ENCODE data around the gene FDX1.

FDX1 gene

DNA sequence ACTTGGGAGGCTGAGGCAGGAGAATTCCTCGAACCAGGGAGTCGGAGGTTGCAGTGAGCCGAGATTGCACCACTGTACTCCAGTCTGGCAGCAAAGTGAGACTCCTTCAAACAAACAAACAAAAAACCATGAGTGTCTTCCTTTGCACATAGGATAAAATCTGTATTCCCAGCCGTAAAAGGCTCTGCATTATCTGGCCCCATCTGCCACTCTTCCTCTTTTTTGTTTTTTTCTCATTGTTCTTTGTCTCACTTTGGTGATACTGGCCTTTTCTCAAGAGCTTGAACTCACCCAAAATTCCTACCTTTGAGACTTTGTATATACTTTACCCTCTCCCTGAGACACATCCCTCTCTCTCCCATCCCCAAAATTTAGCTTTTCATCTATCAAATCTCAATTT, 17.6 kb downstream of the FDX1 start:
- H3K4me3 ChIP-seq (ENCODE audit: low read depth, low read length): no peak overlapping the region
- H3K36me3 ChIP-seq (replicated peaks): peaks cover 2% of the 10 kb centered on the region
- H3K27ac ChIP-seq: no peak overlapping the region
- H3K27me3 ChIP-seq (replicated peaks): no peaks in the 10 kb centered on the region
- in situ Hi-C loops (cut with HindIII; ENCODE audit: low pct_ligation_motif_present, low sequenced_read_pairs): no loop called here
- TF ChIP-seq CTCF (IDR thresholded peaks at IDR 0.05; ENCODE audit: low read depth, low read length, missing control alignments): no peak
- DNase-seq: no peak

DNA sequence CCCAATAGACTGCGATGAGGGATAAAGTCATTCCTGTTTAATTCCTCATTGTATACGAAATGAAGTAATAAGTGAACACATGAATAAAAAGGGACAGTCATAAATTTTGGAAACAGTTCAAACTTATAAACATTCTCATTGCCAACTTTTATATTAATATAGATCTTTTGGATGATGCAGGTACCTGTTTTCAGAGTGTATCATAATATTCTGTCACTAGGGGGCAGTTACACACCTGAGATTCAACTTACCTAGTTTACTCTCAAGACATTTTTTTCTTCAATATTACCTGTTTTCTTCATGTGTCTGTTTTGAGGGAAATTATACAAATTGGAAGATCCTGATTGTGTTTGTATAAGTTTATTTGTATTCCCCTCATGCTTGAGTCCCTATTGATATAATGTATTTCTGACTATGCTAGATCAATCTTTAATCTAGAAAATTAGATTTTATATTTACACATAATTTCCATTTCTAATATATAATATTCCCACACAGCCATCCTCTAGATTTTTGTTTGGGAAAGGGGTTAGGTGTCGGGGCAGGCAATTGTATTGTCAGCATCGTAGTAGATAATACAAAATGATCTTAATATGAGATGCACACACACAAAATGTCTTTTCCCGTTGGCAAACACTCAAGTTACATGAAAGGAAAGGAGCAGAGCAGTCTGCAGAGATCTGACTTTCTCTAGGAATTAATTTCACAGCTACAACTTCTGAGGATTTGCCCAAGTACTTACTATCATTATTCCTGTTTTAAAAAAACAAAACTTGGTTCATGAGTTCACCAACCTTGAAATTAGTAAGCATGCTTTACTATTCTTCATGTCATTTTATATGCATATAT, 18.4 kb downstream of the FDX1 start:
- in situ Hi-C loops (cut with HindIII; ENCODE audit: low pct_ligation_motif_present, low sequenced_read_pairs): no loop called here
- DNase-seq: no peak
- Histone ChIP-seq H3K4me3 (ENCODE audit: low read depth, low read length) (no peak overlapping the region), H3K27me3 (replicated peaks) (no peaks in the 10 kb centered on the region), H3K36me3 (replicated peaks) (no peaks in the 10 kb centered on the region), H3K27ac (no peak overlapping the region)
- TF ChIP-seq CTCF (IDR thresholded peaks at IDR 0.05; ENCODE audit: low read depth, low read length, missing control alignments): no peak

DNA sequence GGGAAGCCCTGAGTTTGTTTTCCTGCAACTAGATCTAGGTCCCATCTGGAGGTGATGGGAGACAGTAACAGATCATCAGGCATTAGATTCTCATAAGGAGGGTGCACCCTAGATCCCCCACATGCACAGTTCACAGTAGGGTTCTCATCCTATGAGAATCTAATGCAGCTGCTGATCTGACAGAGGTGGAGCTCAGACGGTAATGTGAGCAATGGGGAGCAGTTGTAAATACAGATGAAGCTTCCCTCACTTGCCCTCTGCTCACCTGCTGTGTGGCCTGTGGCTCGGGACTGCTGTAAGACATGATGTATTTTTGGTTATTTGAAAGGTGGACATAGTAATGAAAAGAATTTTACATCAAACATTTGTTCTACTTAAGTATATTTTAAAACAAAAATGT, 20.5 kb downstream of the FDX1 start:
- Histone ChIP-seq H3K27ac (no peak overlapping the region), H3K4me3 (ENCODE audit: low read depth, low read length) (no peak overlapping the region), H3K27me3 (replicated peaks) (no peaks in the 10 kb centered on the region), H3K36me3 (replicated peaks) (no peaks in the 10 kb centered on the region)
- DNase-seq: no peak
- no peak for TF ChIP-seq CTCF (IDR thresholded peaks at IDR 0.05; ENCODE audit: low read depth, low read length, missing control alignments)
- in situ Hi-C loops (cut with HindIII; ENCODE audit: low pct_ligation_motif_present, low sequenced_read_pairs): no loop called here

GRCh38 chr11:110452720-110453119, 23.0 kb downstream of the FDX1 start:
- Histone ChIP-seq H3K27ac (no peak overlapping the region), H3K36me3 (replicated peaks) (no peaks in the 10 kb centered on the region), H3K4me3 (ENCODE audit: low read depth, low read length) (no peak overlapping the region), H3K27me3 (replicated peaks) (no peaks in the 10 kb centered on the region)
- no peak for TF ChIP-seq CTCF (IDR thresholded peaks at IDR 0.05; ENCODE audit: low read depth, low read length, missing control alignments)
- no peak for DNase-seq
- in situ Hi-C loops (cut with HindIII; ENCODE audit: low pct_ligation_motif_present, low sequenced_read_pairs): no loop called here

- in situ Hi-C loops (cut with HindIII; ENCODE audit: low pct_ligation_motif_present, low sequenced_read_pairs): no loop called here
- Histone ChIP-seq H3K4me3 (ENCODE audit: low read depth, low read length) (no peak overlapping the region), H3K27me3 (replicated peaks) (no peaks in the 10 kb centered on the region), H3K36me3 (replicated peaks) (peaks cover 3% of the 10 kb centered on the region), H3K27ac (no peak overlapping the region)
- TF ChIP-seq CTCF (IDR thresholded peaks at IDR 0.05; ENCODE audit: low read depth, low read length, missing control alignments): no peak
- DNase-seq: no peak
Measured at GRCh38 chr11:110453684-110454354, 24.1 kb downstream of the FDX1 start.
